ENCODE results near the gene HAND1. TPM values are rescaled to one million over a fixed set of nuclear protein-coding genes. Genes with fewer than 3 reads are reported as not detected.
A peak's percentile ranks its signal among the peaks of the same experiment; 100 is the strongest.

HAND1 gene
- total and polyA plus RNA-seq, 2 experiments from 2014 or later = 66.0 to 68.9 TPM

DNA sequence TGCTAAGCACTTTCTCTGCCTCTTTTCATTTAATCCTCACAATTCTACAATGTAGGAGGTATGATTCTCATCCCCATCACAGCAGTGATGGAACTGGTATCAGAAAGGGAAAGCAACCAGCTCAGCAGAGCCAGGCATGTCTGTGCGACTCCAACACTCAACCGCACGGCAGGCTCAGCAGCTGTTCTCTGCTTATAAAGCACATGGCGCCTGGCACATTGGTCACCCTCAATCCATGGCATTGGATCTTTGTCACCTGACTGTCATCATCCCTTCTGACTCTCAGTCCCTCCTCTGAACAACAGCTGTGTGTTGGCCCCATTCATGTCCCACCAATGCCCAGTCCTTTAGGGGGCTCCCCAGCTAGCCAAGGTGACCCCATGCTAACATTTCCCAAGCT, 45.1 kb upstream of the HAND1 start:
- Histone ChIP-seq H3K36me3 (no peaks in the 10 kb centered on the region), H3K27ac (peak overlapping the region; percentile 77), H3K27me3 (no peaks in the 10 kb centered on the region), H3K4me3 (no peak overlapping the region), H3K9me3 (ENCODE audit: low read depth) (no peaks in the 10 kb centered on the region), H3K4me1 (ENCODE audit: low read depth) (peaks cover 72% of the 10 kb centered on the region)
- DNase-seq (ENCODE audit: low read depth in 1 of 2, low spot score in 1 of 2) = no peak
- TF ChIP-seq, protein P1, sequence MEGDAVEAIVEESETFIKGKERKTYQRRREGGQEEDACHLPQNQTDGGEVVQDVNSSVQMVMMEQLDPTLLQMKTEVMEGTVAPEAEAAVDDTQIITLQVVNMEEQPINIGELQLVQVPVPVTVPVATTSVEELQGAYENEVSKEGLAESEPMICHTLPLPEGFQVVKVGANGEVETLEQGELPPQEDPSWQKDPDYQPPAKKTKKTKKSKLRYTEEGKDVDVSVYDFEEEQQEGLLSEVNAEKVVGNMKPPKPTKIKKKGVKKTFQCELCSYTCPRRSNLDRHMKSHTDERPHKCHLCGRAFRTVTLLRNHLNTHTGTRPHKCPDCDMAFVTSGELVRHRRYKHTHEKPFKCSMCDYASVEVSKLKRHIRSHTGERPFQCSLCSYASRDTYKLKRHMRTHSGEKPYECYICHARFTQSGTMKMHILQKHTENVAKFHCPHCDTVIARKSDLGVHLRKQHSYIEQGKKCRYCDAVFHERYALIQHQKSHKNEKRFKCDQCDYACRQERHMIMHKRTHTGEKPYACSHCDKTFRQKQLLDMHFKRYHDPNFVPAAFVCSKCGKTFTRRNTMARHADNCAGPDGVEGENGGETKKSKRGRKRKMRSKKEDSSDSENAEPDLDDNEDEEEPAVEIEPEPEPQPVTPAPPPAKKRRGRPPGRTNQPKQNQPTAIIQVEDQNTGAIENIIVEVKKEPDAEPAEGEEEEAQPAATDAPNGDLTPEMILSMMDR (IDR thresholded peaks at IDR 0.05; ENCODE audit: low read depth, low read length) = no peak

- Histone ChIP-seq H3K4me3 (no peak overlapping the region), H3K9me3 (ENCODE audit: low read depth) (no peaks in the 10 kb centered on the region), H3K27ac (no peak overlapping the region), H3K4me1 (ENCODE audit: low read depth) (peaks cover 76% of the 10 kb centered on the region), H3K36me3 (no peaks in the 10 kb centered on the region), H3K27me3 (no peaks in the 10 kb centered on the region)
- no peak for DNase-seq (ENCODE audit: low read depth in 1 of 2, low spot score in 1 of 2)
- TF ChIP-seq, protein P1 (IDR thresholded peaks at IDR 0.05; ENCODE audit: low read depth, low read length) = no peak
These were observed 44.3 kb upstream of the HAND1 start for GRCh38 chr5:154522284-154522683.

GRCh38 chr5:154521756-154522155, 43.7 kb upstream of the HAND1 start:
- TF ChIP-seq, protein P1 (IDR thresholded peaks at IDR 0.05; ENCODE audit: low read depth, low read length) = no peak
- no peak overlapping the region for H3K27ac ChIP-seq
- no peak for DNase-seq (ENCODE audit: low read depth in 1 of 2, low spot score in 1 of 2)
- H3K27me3 ChIP-seq = no peaks in the 10 kb centered on the region
- H3K9me3 ChIP-seq (ENCODE audit: low read depth) = no peaks in the 10 kb centered on the region
- no peak overlapping the region for H3K4me3 ChIP-seq
- peaks cover 80% of the 10 kb centered on the region for H3K4me1 ChIP-seq (ENCODE audit: low read depth)
- no peaks in the 10 kb centered on the region for H3K36me3 ChIP-seq

GRCh38 chr5:154520861-154521453, 42.9 kb upstream of the HAND1 start:
- no peaks in the 10 kb centered on the region for H3K36me3 ChIP-seq
- TF ChIP-seq, protein P1 (IDR thresholded peaks at IDR 0.05; ENCODE audit: low read depth, low read length) = peak; percentile 81
- peak overlapping the region; percentile 76 for H3K27ac ChIP-seq
- no peak overlapping the region for H3K4me3 ChIP-seq
- DNase-seq (ENCODE audit: low read depth in 1 of 2, low spot score in 1 of 2) = peak; percentile 19 to 81
- H3K27me3 ChIP-seq = no peaks in the 10 kb centered on the region
- peaks cover 72% of the 10 kb centered on the region for H3K4me1 ChIP-seq (ENCODE audit: low read depth)
- H3K9me3 ChIP-seq (ENCODE audit: low read depth) = no peaks in the 10 kb centered on the region

DNA sequence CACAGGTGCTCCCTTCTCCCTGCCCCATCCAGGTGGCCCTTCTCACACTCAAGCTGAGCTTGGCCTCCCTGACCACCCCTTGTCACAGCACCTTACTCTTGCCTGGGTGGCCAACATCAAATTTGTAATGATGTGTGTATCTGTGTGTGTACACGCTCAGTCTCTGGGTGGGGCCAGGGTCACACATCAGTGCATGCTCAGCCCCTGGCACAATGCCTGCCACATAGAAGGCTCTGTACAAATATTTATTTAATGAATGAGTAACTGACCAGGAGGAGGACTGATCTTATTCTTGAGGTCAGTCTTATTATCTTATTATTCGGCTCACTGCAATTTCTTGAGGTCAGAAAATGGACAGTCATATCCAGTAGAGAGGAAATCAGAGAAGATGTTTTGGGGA, 41.3 kb upstream of the HAND1 start:
- no peak overlapping the region for H3K4me3 ChIP-seq
- DNase-seq (ENCODE audit: low read depth in 1 of 2, low spot score in 1 of 2) = peak in 1 of 2 donors; percentile 40

More for the DNA sequence above, 41.3 kb upstream of the HAND1 start:
- H3K4me1 ChIP-seq (ENCODE audit: low read depth) = peaks cover 59% of the 10 kb centered on the region
- no peaks in the 10 kb centered on the region for H3K36me3 ChIP-seq
- TF ChIP-seq, protein P1 (IDR thresholded peaks at IDR 0.05; ENCODE audit: low read depth, low read length) = no peak
- H3K27me3 ChIP-seq = no peaks in the 10 kb centered on the region
- no peak overlapping the region for H3K27ac ChIP-seq
- H3K9me3 ChIP-seq (ENCODE audit: low read depth) = no peaks in the 10 kb centered on the region
